ENCODE data around the gene FAM107B.

The FAM107B gene

GRCh38 chr10:14737808-14738545 lies 36.7 kb downstream of the FAM107B start:
- H3K4me1 ChIP-seq (ENCODE audit: control insufficient read depth in 1 of 2, insufficient read depth in 2 of 2, low read length in 2 of 2), result peaks cover 24 to 37% of the 10 kb centered on the region in 2 donors
- H3K27me3 ChIP-seq (ENCODE audit: control insufficient read depth in 1 of 2, insufficient read depth in 2 of 2, low read length in 2 of 2), result no peaks in the 10 kb centered on the region
- no peaks in the 10 kb centered on the region for H3K9me3 ChIP-seq (ENCODE audit: control insufficient read depth in 1 of 2, low read length in 2 of 2)
- H3K36me3 ChIP-seq (ENCODE audit: control insufficient read depth in 1 of 2, insufficient read depth in 2 of 2, low read length in 2 of 2), result no peaks in the 10 kb centered on the region
- no peak overlapping the region for H3K4me3 ChIP-seq (ENCODE audit: low read depth in 1 of 2, low read length in 2 of 2)
- no peak overlapping the region for H3K27ac ChIP-seq (ENCODE audit: low read depth, low read length)
- H3K9ac ChIP-seq (ENCODE audit: low read depth in 1 of 2, low read length in 2 of 2), result no peak overlapping the region

GRCh38 chr10:14736600-14737081 lies 38.1 kb downstream of the FAM107B start:
- Histone ChIP-seq H3K4me1 (ENCODE audit: control insufficient read depth in 1 of 2, insufficient read depth in 2 of 2, low read length in 2 of 2) (peaks cover 18 to 27% of the 10 kb centered on the region in 2 donors), H3K36me3 (ENCODE audit: control insufficient read depth in 1 of 2, insufficient read depth in 2 of 2, low read length in 2 of 2) (no peaks in the 10 kb centered on the region), H3K27me3 (ENCODE audit: control insufficient read depth in 1 of 2, insufficient read depth in 2 of 2, low read length in 2 of 2) (no peaks in the 10 kb centered on the region), H3K27ac (ENCODE audit: low read depth, low read length) (no peak overlapping the region), H3K9me3 (ENCODE audit: control insufficient read depth in 1 of 2, low read length in 2 of 2) (no peaks in the 10 kb centered on the region), H3K9ac (ENCODE audit: low read depth in 1 of 2, low read length in 2 of 2) (no peak overlapping the region), H3K4me3 (ENCODE audit: low read depth in 1 of 2, low read length in 2 of 2) (no peak overlapping the region)

- Histone ChIP-seq H3K27me3 (ENCODE audit: control insufficient read depth in 1 of 2, insufficient read depth in 2 of 2, low read length in 2 of 2) (no peaks in the 10 kb centered on the region), H3K4me1 (ENCODE audit: control insufficient read depth in 1 of 2, insufficient read depth in 2 of 2, low read length in 2 of 2) (peaks cover 18 to 27% of the 10 kb centered on the region in 2 donors), H3K27ac (ENCODE audit: low read depth, low read length) (no peak overlapping the region), H3K9ac (ENCODE audit: low read depth in 1 of 2, low read length in 2 of 2) (no peak overlapping the region), H3K9me3 (ENCODE audit: control insufficient read depth in 1 of 2, low read length in 2 of 2) (no peaks in the 10 kb centered on the region), H3K4me3 (ENCODE audit: low read depth in 1 of 2, low read length in 2 of 2) (no peak overlapping the region), H3K36me3 (ENCODE audit: control insufficient read depth in 1 of 2, insufficient read depth in 2 of 2, low read length in 2 of 2) (no peaks in the 10 kb centered on the region)
Observed at GRCh38 chr10:14736043-14736442, 38.7 kb downstream of the FAM107B start.

GRCh38 chr10:14731875-14732512 lies 42.7 kb downstream of the FAM107B start:
- Histone ChIP-seq H3K4me1 (ENCODE audit: control insufficient read depth in 1 of 2, insufficient read depth in 2 of 2, low read length in 2 of 2) (peaks cover 11 to 26% of the 10 kb centered on the region in 2 donors), H3K27ac (ENCODE audit: low read depth, low read length) (no peak overlapping the region), H3K9me3 (ENCODE audit: control insufficient read depth in 1 of 2, low read length in 2 of 2) (peaks cover 0 to 3% of the 10 kb centered on the region in 2 donors), H3K27me3 (ENCODE audit: control insufficient read depth in 1 of 2, insufficient read depth in 2 of 2, low read length in 2 of 2) (no peaks in the 10 kb centered on the region), H3K36me3 (ENCODE audit: control insufficient read depth in 1 of 2, insufficient read depth in 2 of 2, low read length in 2 of 2) (no peaks in the 10 kb centered on the region), H3K9ac (ENCODE audit: low read depth in 1 of 2, low read length in 2 of 2) (no peak overlapping the region), H3K4me3 (ENCODE audit: low read depth in 1 of 2, low read length in 2 of 2) (no peak overlapping the region)

- Histone ChIP-seq H3K9ac (ENCODE audit: low read depth in 1 of 2, low read length in 2 of 2) (no peak overlapping the region), H3K4me3 (ENCODE audit: low read depth in 1 of 2, low read length in 2 of 2) (no peak overlapping the region), H3K27me3 (ENCODE audit: control insufficient read depth in 1 of 2, insufficient read depth in 2 of 2, low read length in 2 of 2) (no peaks in the 10 kb centered on the region), H3K4me1 (ENCODE audit: control insufficient read depth in 1 of 2, insufficient read depth in 2 of 2, low read length in 2 of 2) (peaks cover 1 to 4% of the 10 kb centered on the region in 2 donors), H3K27ac (ENCODE audit: low read depth, low read length) (no peak overlapping the region), H3K36me3 (ENCODE audit: control insufficient read depth in 1 of 2, insufficient read depth in 2 of 2, low read length in 2 of 2) (no peaks in the 10 kb centered on the region), H3K9me3 (ENCODE audit: control insufficient read depth in 1 of 2, low read length in 2 of 2) (peaks cover 0 to 3% of the 10 kb centered on the region in 2 donors)
Observed at GRCh38 chr10:14728346-14728745, 46.4 kb downstream of the FAM107B start.

- Histone ChIP-seq H3K27ac (ENCODE audit: low read depth, low read length) (no peak overlapping the region), H3K4me1 (ENCODE audit: control insufficient read depth in 1 of 2, insufficient read depth in 2 of 2, low read length in 2 of 2) (no peaks in the 10 kb centered on the region), H3K27me3 (ENCODE audit: control insufficient read depth in 1 of 2, insufficient read depth in 2 of 2, low read length in 2 of 2) (no peaks in the 10 kb centered on the region), H3K9me3 (ENCODE audit: control insufficient read depth in 1 of 2, low read length in 2 of 2) (peaks cover 0 to 3% of the 10 kb centered on the region in 2 donors), H3K4me3 (ENCODE audit: low read depth in 1 of 2, low read length in 2 of 2) (no peak overlapping the region), H3K9ac (ENCODE audit: low read depth in 1 of 2, low read length in 2 of 2) (no peak overlapping the region), H3K36me3 (ENCODE audit: control insufficient read depth in 1 of 2, insufficient read depth in 2 of 2, low read length in 2 of 2) (no peaks in the 10 kb centered on the region)
Observed at GRCh38 chr10:14727924-14728323, 46.8 kb downstream of the FAM107B start.

GRCh38 chr10:14727465-14727864 lies 47.2 kb downstream of the FAM107B start:
- Histone ChIP-seq H3K9me3 (ENCODE audit: control insufficient read depth in 1 of 2, low read length in 2 of 2) (peaks cover 0 to 3% of the 10 kb centered on the region in 2 donors), H3K9ac (ENCODE audit: low read depth in 1 of 2, low read length in 2 of 2) (no peak overlapping the region), H3K27ac (ENCODE audit: low read depth, low read length) (no peak overlapping the region), H3K36me3 (ENCODE audit: control insufficient read depth in 1 of 2, insufficient read depth in 2 of 2, low read length in 2 of 2) (no peaks in the 10 kb centered on the region), H3K27me3 (ENCODE audit: control insufficient read depth in 1 of 2, insufficient read depth in 2 of 2, low read length in 2 of 2) (no peaks in the 10 kb centered on the region), H3K4me3 (ENCODE audit: low read depth in 1 of 2, low read length in 2 of 2) (no peak overlapping the region), H3K4me1 (ENCODE audit: control insufficient read depth in 1 of 2, insufficient read depth in 2 of 2, low read length in 2 of 2) (no peaks in the 10 kb centered on the region)

- Histone ChIP-seq H3K36me3 (ENCODE audit: control insufficient read depth in 1 of 2, insufficient read depth in 2 of 2, low read length in 2 of 2) (no peaks in the 10 kb centered on the region), H3K4me1 (ENCODE audit: control insufficient read depth in 1 of 2, insufficient read depth in 2 of 2, low read length in 2 of 2) (no peaks in the 10 kb centered on the region), H3K4me3 (ENCODE audit: low read depth in 1 of 2, low read length in 2 of 2) (no peak overlapping the region), H3K27ac (ENCODE audit: low read depth, low read length) (no peak overlapping the region), H3K9ac (ENCODE audit: low read depth in 1 of 2, low read length in 2 of 2) (no peak overlapping the region), H3K27me3 (ENCODE audit: control insufficient read depth in 1 of 2, insufficient read depth in 2 of 2, low read length in 2 of 2) (no peaks in the 10 kb centered on the region), H3K9me3 (ENCODE audit: control insufficient read depth in 1 of 2, low read length in 2 of 2) (peaks cover 0 to 3% of the 10 kb centered on the region in 2 donors)
Observed at GRCh38 chr10:14724931-14725330, 49.8 kb downstream of the FAM107B start.

GRCh38 chr10:14723052-14723689 lies 51.5 kb downstream of the FAM107B start:
- Histone ChIP-seq H3K27me3 (ENCODE audit: control insufficient read depth in 1 of 2, insufficient read depth in 2 of 2, low read length in 2 of 2) (no peaks in the 10 kb centered on the region), H3K9me3 (ENCODE audit: control insufficient read depth in 1 of 2, low read length in 2 of 2) (peaks cover 0 to 3% of the 10 kb centered on the region in 2 donors), H3K27ac (ENCODE audit: low read depth, low read length) (no peak overlapping the region), H3K4me3 (ENCODE audit: low read depth in 1 of 2, low read length in 2 of 2) (no peak overlapping the region), H3K4me1 (ENCODE audit: control insufficient read depth in 1 of 2, insufficient read depth in 2 of 2, low read length in 2 of 2) (no peaks in the 10 kb centered on the region), H3K9ac (ENCODE audit: low read depth in 1 of 2, low read length in 2 of 2) (no peak overlapping the region), H3K36me3 (ENCODE audit: control insufficient read depth in 1 of 2, insufficient read depth in 2 of 2, low read length in 2 of 2) (no peaks in the 10 kb centered on the region)

GRCh38 chr10:14717552-14717951 lies 57.1 kb downstream of the FAM107B start:
- Histone ChIP-seq H3K36me3 (ENCODE audit: control insufficient read depth in 1 of 2, insufficient read depth in 2 of 2, low read length in 2 of 2) (no peaks in the 10 kb centered on the region), H3K27ac (ENCODE audit: low read depth, low read length) (no peak overlapping the region), H3K4me1 (ENCODE audit: control insufficient read depth in 1 of 2, insufficient read depth in 2 of 2, low read length in 2 of 2) (no peaks in the 10 kb centered on the region), H3K4me3 (ENCODE audit: low read depth in 1 of 2, low read length in 2 of 2) (no peak overlapping the region), H3K9me3 (ENCODE audit: control insufficient read depth in 1 of 2, low read length in 2 of 2) (no peaks in the 10 kb centered on the region), H3K27me3 (ENCODE audit: control insufficient read depth in 1 of 2, insufficient read depth in 2 of 2, low read length in 2 of 2) (no peaks in the 10 kb centered on the region), H3K9ac (ENCODE audit: low read depth in 1 of 2, low read length in 2 of 2) (no peak overlapping the region)

All from duodenal mucosa (tissue), 2 donors.